Astrocyte (in vitro differentiated cells and primary cell): ENCODE measurements around the gene NDUFA3. TPM values are rescaled to one million over a fixed set of nuclear protein-coding genes. Genes with fewer than 3 reads are reported as not detected.

Source experiments
- DNase-seq: peaks from one replicate; pipeline ENCODE4 v3.0.0-alpha.2; 2010; ENCODE audit warnings: low read depth
- FAIRE-seq: peaks from 2 replicates; lab custom pipeline; 2011; peaks lifted over from hg19 to GRCh38; lab: Jason Lieb, UNC
- H2AFZ ChIP-seq: 2 replicates; pipeline ENCODE4 v1.6.0; 2012; ENCODE audit warnings: low read depth, low read length, inconsistent platforms
- H3K27ac ChIP-seq: 2 replicates; pipeline ENCODE4 v1.5.1; 2011; ENCODE audit warnings: low read depth, low read length, inconsistent platforms
- H3K27me3 ChIP-seq: 2 replicates; pipeline ENCODE4 v1.6.0; 2011; ENCODE audit warnings: low read length, inconsistent platforms; ENCODE audit not compliant: insufficient read depth
- H3K36me3 ChIP-seq: 2 replicates; pipeline ENCODE4 v1.5.1; 2011; ENCODE audit warnings: low read length, inconsistent platforms; ENCODE audit not compliant: insufficient read depth
- H3K4me1 ChIP-seq: 2 replicates; pipeline ENCODE4 v1.5.1; 2011; ENCODE audit warnings: low read length, inconsistent platforms; ENCODE audit not compliant: insufficient read depth
- H3K4me2 ChIP-seq: 2 replicates; pipeline ENCODE4 v1.6.0; 2012; ENCODE audit warnings: low read length, inconsistent platforms
- H3K4me3 ChIP-seq: 2 replicates; pipeline ENCODE4 v1.5.1; 2011; ENCODE audit warnings: low read depth, mild to moderate bottlenecking, low read length, inconsistent platforms; ENCODE audit not compliant: insufficient read depth
- H3K79me2 ChIP-seq: 2 replicates; pipeline ENCODE4 v1.6.0; 2012; ENCODE audit warnings: mild to moderate bottlenecking, low read length, inconsistent platforms; ENCODE audit not compliant: insufficient read depth
- H3K9ac ChIP-seq: 2 replicates; pipeline ENCODE4 v1.6.0; 2012; ENCODE audit warnings: mild to moderate bottlenecking, low read length, inconsistent platforms
- H3K9me3 ChIP-seq: 2 replicates; pipeline ENCODE4 v1.5.1; 2012; ENCODE audit warnings: low read depth, mild to moderate bottlenecking, low read length, inconsistent platforms; ENCODE audit not compliant: insufficient read depth
- H4K20me1 ChIP-seq: 2 replicates; pipeline ENCODE4 v1.6.0; 2012; ENCODE audit warnings: low read length, inconsistent platforms; ENCODE audit not compliant: insufficient read depth
- H3K27ac Mint-ChIP-seq: one replicate; pipeline ENCODE4 v1.8.0; 2021; ENCODE audit warnings: mild to moderate bottlenecking, mixed read lengths; ENCODE audit not compliant: unreplicated experiment
- H3K27me3 Mint-ChIP-seq: one replicate; pipeline ENCODE4 v1.8.0; 2021; ENCODE audit warnings: low read depth, mixed read lengths; ENCODE audit not compliant: unreplicated experiment
- H3K36me3 Mint-ChIP-seq: one replicate; pipeline ENCODE4 v1.8.0; 2021; ENCODE audit warnings: low read depth, mixed read lengths; ENCODE audit not compliant: unreplicated experiment
- H3K4me1 Mint-ChIP-seq: one replicate; pipeline ENCODE4 v1.8.0; 2021; ENCODE audit warnings: low read depth, mixed read lengths; ENCODE audit not compliant: unreplicated experiment
- H3K4me3 Mint-ChIP-seq: one replicate; pipeline ENCODE4 v1.8.0; 2021; ENCODE audit warnings: mild to moderate bottlenecking, moderate library complexity, mixed read lengths; ENCODE audit not compliant: unreplicated experiment
- H3K9me3 Mint-ChIP-seq: one replicate; pipeline ENCODE4 v1.8.0; 2021; ENCODE audit warnings: mild to moderate bottlenecking, mixed read lengths; ENCODE audit not compliant: unreplicated experiment
- CTCF ChIP-seq: IDR thresholded peaks from 2 replicates; pipeline ENCODE4 v1.5.1; 2011; ENCODE audit warnings: low read depth, mild to moderate bottlenecking, inconsistent platforms, low read length, moderate library complexity; ENCODE audit not compliant: insufficient read depth
- EZH2 ChIP-seq: IDR thresholded peaks from 2 replicates; pipeline ENCODE4 v1.6.1; 2012; ENCODE audit warnings: mild to moderate bottlenecking, low read length, inconsistent platforms; ENCODE audit not compliant: insufficient read depth
- total RNA-seq: library from RNA; stranded (reverse); gene quantifications from 2 replicates; pipeline ENCODE4 v1.2.1, GENCODE V29; 2021

Gene NDUFA3
- total RNA-seq, 1 donor from 2014 or later: 99.2 TPM

GRCh38 chr19:54063350-54064116 is 39.1 kb upstream of the NDUFA3 start, which contains the start of gene VSTM1:
Gene VSTM1 (minus strand): TSS chr19:54063897. CDS start chr19:54063777, 120 bp downstream.
- DNase-seq (no peak), FAIRE-seq (no peak)
- Mint-ChIP-seq H3K36me3 (no peaks in the 10 kb centered on the region), H3K4me1 (no peaks in the 10 kb centered on the region), H3K27ac (no peak within 1 kb of the TSS), H3K27me3 (peaks cover 14% of the 10 kb centered on the region), H3K4me3 (no peak within 1 kb of the TSS), H3K9me3 (peaks cover 7% of the 10 kb centered on the region)
- Histone ChIP-seq H3K27me3 (no peaks in the 10 kb centered on the region), H3K9ac (no peak within 1 kb of the TSS), H3K27ac (no peak within 1 kb of the TSS), H3K4me1 (no peaks in the 10 kb centered on the region), H3K79me2 (no peaks in the 10 kb centered on the region), H3K9me3 (no peaks in the 10 kb centered on the region), H2AFZ (no peak within 1 kb of the TSS), H3K36me3 (no peaks in the 10 kb centered on the region), H3K4me2 (no peak within 1 kb of the TSS), H3K4me3 (no peak within 1 kb of the TSS), H4K20me1 (no peaks in the 10 kb centered on the region)
- TF ChIP-seq EZH2 (no peak), CTCF (no peak)

- Histone ChIP-seq H3K36me3 (no peaks in the 10 kb centered on the region), H4K20me1 (no peaks in the 10 kb centered on the region), H3K9me3 (no peaks in the 10 kb centered on the region), H3K4me3 (no peak overlapping the region), H3K9ac (no peak overlapping the region), H3K79me2 (no peaks in the 10 kb centered on the region), H3K4me1 (no peaks in the 10 kb centered on the region), H3K27ac (no peak overlapping the region), H3K27me3 (no peaks in the 10 kb centered on the region), H3K4me2 (no peak overlapping the region), H2AFZ (no peak overlapping the region)
- Mint-ChIP-seq H3K36me3 (no peaks in the 10 kb centered on the region), H3K9me3 (peaks cover 13% of the 10 kb centered on the region), H3K4me3 (no peak overlapping the region), H3K4me1 (no peaks in the 10 kb centered on the region), H3K27ac (no peak overlapping the region), H3K27me3 (peaks cover 13% of the 10 kb centered on the region)
- DNase-seq (no peak), FAIRE-seq (no peak)
- TF ChIP-seq CTCF (no peak), EZH2 (no peak)
Measured at GRCh38 chr19:54069470-54069869, 33.2 kb upstream of the NDUFA3 start.

DNA sequence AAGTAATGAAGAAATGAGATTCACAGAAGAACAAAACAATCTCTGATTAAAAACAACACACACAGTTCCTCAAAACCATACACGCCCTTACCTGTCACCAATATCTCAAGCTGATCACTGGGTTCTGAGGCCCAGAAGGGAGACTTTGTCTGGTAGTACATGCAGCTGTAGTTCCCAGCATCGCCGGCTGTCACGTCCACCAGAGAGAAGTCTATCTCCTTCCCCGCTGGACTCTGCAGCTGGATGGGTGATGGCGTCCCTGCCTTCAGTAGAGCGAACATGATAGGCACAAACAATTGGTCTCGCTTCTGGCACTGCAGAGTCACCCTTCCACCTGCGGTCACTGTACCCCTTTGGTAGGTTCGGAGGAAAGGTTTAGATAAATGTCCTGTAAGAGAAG is 28.8 kb upstream of the NDUFA3 start:
- Mint-ChIP-seq H3K4me1 (no peaks in the 10 kb centered on the region), H3K27me3 (peaks cover 14% of the 10 kb centered on the region), H3K4me3 (no peak overlapping the region), H3K27ac (no peak overlapping the region), H3K36me3 (peaks cover 1% of the 10 kb centered on the region), H3K9me3 (peaks cover 7% of the 10 kb centered on the region)
- H3K9me3 ChIP-seq: no peaks in the 10 kb centered on the region
- H3K27ac ChIP-seq: no peak overlapping the region
- TF ChIP-seq EZH2: no peak
- TF ChIP-seq CTCF: no peak
- H4K20me1 ChIP-seq: no peaks in the 10 kb centered on the region
- no peak for DNase-seq
- no peaks in the 10 kb centered on the region for H3K79me2 ChIP-seq
- no peak overlapping the region for H3K4me3 ChIP-seq
- no peaks in the 10 kb centered on the region for H3K4me1 ChIP-seq
- H3K36me3 ChIP-seq: no peaks in the 10 kb centered on the region
- no peaks in the 10 kb centered on the region for H3K27me3 ChIP-seq
- no peak overlapping the region for H3K9ac ChIP-seq
- no peak overlapping the region for H2AFZ ChIP-seq
- no peak overlapping the region for H3K4me2 ChIP-seq
- FAIRE-seq: no peak
